ENCODE measurements around the gene MIAT.

Gene MIAT

GRCh38 chr22:26632422-26633155 is 24.8 kb upstream of the MIAT start:
- no peak for DNase-seq

DNA sequence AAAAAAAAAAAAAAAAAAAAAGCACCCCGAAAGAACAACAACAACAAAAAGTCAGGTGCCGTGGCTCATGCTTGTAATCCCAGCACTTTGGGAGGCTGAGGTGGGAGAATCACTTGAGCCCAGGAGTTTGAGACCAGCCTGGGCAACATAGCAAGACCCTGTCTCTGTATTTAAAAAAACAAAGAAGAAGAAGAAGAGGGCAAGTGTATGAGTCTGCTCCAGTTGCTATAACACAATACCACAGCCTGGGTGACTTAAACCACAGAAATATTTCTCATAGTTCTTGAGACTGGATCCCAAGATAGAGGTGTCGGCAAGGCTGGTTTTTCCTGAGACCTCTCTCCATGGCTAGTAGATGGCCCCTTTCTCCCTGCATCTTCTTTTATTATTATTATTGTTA is 23.2 kb upstream of the MIAT start:
- no peak for DNase-seq

GRCh38 chr22:26635117-26635516 is 22.3 kb upstream of the MIAT start:
- no peak for DNase-seq

GRCh38 chr22:26636296-26636695 is 21.1 kb upstream of the MIAT start:
- no peak for DNase-seq

- no peak for DNase-seq
Observed at GRCh38 chr22:26642465-26643417, 14.6 kb upstream of the MIAT start.

- DNase-seq, result no peak
Observed at GRCh38 chr22:26643418-26644100, 13.8 kb upstream of the MIAT start.

- no peak for DNase-seq
Observed at GRCh38 chr22:26646158-26646557, 11.2 kb upstream of the MIAT start.

DNA sequence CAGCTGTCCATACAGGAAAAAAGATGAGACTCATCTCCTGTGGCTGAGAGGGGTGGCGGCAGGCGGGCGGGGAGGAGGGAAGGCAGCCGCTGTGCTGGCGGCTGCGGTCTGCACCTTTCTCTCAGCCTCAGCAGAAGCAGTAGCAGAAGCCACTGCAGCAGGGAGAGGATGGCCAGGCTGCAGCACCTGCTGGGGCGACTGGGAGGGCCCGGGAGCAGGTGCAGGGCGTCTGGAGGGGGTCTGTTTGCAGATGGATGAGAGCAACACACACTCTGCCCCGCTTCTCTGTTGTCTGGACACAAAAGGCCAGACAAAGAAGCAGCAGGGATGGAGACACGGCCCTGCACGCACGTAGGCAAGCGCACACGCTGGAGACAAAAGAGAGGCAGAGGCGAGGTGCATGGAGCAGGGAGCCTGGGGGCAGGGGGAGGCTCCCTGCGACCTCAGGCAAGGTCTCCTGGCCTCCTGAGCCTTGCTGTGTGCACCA is 9.3 kb upstream of the MIAT start:
- DNase-seq, result peak; percentile 86

- peak; percentile 50 for DNase-seq
Observed at GRCh38 chr22:26648528-26649388, 8.6 kb upstream of the MIAT start.

GRCh38 chr22:26650722-26651421 is 6.5 kb upstream of the MIAT start:
- no peak for DNase-seq

GRCh38 chr22:26651815-26652214 is 5.6 kb upstream of the MIAT start:
- no peak for DNase-seq

DNA sequence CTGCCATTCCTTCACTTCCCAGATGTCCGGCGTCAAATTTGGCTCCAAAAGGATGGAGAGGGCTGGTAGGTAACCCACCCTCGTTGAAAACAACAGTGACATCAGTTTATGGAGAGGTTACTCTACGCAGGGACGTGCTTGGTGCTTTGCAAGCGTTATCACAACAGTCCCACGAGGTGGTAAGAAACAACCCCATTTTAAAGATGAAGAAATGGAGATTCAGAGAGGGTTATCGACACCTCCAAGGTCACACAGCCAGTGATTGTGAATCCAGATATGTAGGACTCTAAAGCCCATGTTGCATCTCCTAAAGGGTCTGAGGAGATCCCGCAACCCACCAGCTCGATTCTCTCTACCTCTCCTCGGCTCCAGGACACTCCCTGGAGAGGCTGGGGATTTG is 773 bp downstream of the MIAT start:
- DNase-seq, result peak; percentile 38

- peak; percentile 98 for DNase-seq
Observed at GRCh38 chr22:26658671-26659478, 1.5 kb downstream of the MIAT start.

DNA sequence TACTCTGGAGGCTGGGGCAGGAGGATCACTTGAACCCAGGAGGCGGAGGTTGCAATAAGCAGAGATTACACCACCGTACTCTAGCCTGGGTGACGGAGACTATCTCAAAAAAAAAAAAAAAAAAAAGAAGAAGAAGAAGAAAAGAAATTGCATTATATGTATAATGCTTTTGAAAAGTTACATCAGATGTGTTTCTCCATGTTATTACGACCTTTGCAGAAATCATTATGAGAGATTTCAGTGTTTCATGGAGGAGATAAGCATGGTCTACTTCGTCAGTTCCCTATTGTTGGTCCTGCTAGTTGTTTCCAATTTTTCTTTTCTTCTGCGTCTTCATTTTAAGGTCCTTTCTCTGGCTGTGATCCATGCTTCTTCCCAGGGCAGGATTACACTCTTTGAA is 3.0 kb downstream of the MIAT start:
- no peak for DNase-seq

DNA sequence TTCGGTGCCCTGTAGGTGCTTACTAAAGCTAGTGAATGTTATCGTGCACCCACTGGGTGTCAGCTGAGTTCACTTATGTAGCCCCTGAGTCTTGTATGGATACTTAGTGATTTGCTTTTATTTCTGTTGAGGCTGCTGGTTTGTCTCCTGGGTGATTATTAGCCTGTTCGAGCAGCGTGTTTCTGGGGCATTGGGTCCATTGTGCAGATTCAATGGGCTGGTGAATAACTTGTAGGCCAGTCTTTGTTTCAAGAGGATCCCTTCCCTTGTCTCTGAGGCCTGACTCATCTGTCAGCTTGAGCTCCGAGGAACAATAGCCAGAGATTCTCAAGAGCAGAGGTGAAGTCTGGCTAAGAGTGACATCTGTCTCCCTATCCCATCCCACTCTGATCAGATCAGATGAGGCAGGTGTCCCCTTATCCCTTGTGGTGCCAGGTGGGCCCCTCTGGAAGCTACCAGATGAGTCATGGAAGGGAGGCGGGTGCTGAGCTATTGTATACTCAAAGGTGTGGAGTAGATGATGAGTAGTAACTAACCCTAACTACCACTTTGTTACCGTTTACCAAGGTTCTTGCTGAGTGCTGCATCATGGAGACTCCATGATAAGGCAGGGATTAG is 3.7 kb downstream of the MIAT start:
- DNase-seq, result peak; percentile 93

GRCh38 chr22:26662160-26662559 is 4.8 kb downstream of the MIAT start:
- DNase-seq, result no peak

GRCh38 chr22:26663374-26663923 is 6.1 kb downstream of the MIAT start:
- no peak for DNase-seq

DNA sequence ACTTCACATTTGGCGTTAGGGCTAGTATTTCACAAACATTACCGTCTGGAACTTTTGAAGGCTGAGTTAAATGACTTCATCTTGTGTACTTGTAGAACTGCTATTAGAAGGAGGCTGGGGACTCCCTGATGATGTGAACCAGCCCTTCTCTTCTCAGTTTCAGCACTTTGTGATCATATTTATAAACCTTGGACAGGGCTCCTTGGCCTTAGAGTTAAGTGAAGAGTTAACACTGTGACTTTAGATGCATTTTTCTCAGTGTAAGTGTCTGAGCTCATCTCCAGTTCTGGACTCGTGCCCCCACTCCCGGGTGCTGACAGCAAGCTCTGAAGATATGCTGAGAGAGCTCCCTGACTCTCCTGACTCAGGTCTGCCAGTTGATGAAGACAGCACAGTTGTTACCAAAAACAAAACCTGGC is 8.4 kb downstream of the MIAT start:
- DNase-seq, result no peak

- peak; percentile 86 for DNase-seq
Observed at GRCh38 chr22:26667140-26667539, 9.8 kb downstream of the MIAT start.

- DNase-seq, result peak; percentile 81
Observed at GRCh38 chr22:26669060-26669481, 11.7 kb downstream of the MIAT start.
